CMK (cell line): ENCODE measurements around the gene P2RY13.

Experiments used
- DNase-seq: peaks from one replicate; pipeline ENCODE4 v3.0.0-alpha.2; 2010; ENCODE audit warnings: low read depth

Gene P2RY13

DNA sequence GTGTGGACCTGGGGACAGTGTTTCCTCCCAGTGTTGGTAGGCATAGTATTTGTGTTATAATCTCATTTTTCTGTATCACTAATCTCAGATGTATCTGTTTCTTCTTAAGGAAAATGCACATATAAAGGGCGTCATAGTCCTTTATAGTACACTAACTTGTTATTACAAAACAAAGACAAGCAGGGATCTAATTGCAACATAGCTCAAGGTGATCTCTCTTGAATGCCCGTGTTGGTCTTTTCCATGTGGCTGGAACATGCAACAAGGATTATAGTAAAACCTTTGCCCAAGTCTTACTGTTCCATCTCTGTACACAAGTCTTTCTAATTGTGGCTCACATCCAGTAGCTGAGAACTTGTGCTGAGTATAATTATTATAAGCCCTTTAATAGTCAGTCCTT lies 9.2 kb downstream of the P2RY13 start:
- DNase-seq: no peak

- DNase-seq: no peak
These were observed 9.7 kb downstream of the P2RY13 start for GRCh38 chr3:151319628-151320027.

DNA sequence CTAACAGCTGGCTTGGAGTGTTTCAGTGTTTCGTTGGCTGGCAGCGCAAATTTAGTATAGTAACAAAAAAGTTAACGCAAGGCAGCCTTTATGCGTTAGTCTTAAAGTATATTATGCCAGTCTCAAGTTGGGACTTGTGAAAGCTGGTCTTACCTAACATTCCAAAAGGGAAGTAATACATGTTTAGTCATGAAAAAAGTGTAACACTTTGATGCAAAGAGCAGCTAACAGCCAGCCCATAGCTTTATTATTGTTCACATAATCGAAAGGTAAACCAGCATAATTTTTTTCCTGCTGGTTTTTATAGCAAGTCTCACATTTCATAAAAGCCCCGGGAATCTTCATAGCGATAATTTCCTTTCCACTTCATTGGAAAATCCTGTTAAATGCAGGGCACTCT lies 10.4 kb downstream of the P2RY13 start:
- DNase-seq: no peak

DNA sequence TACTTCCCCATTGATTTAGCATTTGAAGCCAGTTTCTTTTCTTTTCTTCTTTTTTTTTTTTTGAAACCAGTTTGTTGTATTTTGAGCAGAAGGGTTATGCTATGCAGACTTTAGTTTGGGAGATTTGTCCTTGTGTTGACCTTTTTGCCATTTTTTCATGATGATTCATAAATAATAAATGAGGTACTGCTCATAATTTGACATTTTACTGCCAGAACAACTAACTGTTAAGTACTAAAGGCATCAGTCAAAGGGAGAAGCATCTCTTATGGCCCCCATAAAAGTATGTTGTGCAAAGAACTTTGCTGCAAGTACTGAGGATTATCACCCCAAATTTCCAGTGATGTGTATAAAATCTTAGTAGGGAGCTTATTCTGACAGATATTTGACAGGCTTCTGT lies 11.0 kb downstream of the P2RY13 start:
- DNase-seq: no peak

GRCh38 chr3:151316267-151316991 lies 12.9 kb downstream of the P2RY13 start, which contains the start of gene GPR87:
Gene GPR87, minus strand, starts transcription at chr3:151316820. Its CDS starts 16,720 bp downstream, at chr3:151300100.
- DNase-seq: no peak

- no peak for DNase-seq
These were observed 13.5 kb downstream of the P2RY13 start for GRCh38 chr3:151315846-151316245.

- DNase-seq: no peak
These were observed 14.2 kb downstream of the P2RY13 start for GRCh38 chr3:151315136-151315535.

GRCh38 chr3:151314593-151314992 lies 14.8 kb downstream of the P2RY13 start:
- no peak for DNase-seq

DNA sequence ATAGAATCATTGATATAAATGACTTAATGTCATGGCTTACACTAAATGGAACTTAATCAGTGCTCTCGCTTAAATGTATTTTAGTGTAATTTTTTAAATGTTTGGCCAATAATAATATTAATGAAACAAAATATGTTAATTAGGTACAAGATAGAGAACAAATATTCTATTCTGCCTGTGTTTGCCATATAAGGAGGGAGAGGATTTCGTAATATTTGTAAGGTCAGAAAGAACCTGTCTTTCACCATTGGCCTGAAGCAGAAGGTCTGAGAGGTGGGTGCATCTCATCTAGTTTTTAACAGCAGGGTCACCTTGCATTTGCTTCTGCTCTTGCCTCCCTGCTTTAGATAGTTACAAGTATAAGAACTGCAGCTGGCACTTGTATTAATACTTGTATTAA lies 15.2 kb downstream of the P2RY13 start:
- DNase-seq: no peak

GRCh38 chr3:151312972-151313371 lies 16.4 kb downstream of the P2RY13 start:
- DNase-seq: no peak

GRCh38 chr3:151309566-151309965 lies 19.8 kb downstream of the P2RY13 start:
- DNase-seq: no peak

DNA sequence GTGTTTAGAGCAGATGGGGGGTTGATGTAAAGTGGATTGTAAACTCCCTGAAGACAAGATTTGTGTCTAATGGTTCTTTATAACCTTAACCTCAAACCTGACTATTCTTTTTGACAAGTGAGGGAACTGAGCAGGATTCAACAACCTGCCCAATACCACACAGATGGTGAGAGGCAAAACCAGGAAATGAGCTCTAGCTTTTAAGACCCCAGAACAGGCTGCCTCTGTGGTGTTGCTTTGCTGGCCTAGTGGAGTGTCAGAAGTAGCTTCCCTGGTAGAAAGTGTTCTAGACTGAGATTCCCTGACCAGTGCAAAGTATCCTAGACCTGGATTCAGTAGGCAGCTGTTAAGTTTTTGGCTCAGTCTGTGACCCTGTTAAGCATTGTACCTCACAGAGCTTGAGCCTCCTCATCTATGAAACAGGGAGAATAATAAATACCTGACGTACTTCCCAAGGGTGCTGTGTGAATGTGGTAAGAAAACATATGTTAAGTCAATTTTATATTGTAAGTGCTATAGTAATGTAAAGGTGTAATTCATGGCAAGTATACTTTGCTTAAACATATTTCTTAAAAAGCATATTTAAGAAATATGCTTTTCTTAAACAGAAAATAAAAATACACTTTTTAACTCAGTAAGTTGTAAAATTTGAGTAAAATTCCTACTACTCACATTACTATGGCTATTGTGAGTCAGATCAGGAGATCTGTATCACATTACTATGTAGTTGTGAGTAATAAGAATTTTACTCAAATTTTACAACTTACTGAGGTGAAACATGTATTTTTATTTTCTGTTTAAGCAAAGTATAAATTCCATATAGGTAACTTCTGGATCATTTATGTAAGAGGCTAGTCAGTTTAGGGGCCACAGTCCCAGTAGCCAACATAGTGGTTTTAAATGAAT lies 21.5 kb downstream of the P2RY13 start:
- no peak for DNase-seq

DNA sequence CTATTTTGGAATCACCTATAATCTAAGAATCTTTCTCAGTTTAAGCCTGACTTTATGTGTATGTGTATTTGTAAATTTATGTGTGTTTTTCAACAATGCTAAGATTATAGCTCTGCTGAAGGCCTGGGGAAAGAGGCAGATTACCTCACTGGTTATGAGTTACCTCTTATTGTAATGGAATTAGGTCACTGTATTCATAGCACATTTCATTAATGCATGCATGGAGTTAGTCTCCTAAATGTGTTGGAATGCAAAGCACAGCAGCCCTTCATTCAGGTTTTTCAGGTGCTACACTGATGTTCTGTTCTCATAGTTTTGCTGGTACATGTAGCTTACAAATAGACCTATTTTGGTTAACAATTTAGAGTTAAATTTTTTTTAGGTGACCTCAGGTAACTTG lies 22.2 kb downstream of the P2RY13 start:
- no peak for DNase-seq

DNA sequence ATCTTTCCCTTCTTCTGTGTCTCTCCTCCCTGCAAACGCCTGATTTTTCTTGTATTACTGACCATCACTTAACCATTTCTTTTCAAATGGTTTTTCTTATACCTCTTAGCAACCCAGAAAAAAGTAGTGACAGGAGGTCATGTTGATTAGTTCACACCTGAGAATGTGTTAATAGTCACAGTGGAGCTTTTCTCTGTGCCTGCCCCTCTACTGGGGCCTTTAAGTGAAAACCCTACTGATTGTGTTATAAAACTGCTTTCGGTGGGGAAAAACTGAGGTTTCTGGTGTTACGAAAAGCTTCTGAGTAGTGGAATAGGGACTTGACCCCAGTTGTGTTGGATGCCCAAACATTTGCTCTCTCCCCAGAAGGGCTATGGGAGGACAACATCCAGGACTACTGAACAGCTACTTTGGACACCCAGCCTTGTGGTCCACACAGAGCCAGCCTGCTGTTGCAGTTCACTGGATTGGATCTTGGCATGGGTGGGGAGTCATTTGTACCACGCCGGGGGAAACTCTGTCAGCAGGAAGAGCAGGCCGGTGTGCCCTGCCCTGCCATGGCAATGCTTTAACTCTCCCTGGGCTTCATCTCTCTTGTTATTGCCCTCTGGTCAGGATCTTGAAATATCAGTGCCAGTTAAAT lies 23.1 kb downstream of the P2RY13 start:
- no peak for DNase-seq

DNA sequence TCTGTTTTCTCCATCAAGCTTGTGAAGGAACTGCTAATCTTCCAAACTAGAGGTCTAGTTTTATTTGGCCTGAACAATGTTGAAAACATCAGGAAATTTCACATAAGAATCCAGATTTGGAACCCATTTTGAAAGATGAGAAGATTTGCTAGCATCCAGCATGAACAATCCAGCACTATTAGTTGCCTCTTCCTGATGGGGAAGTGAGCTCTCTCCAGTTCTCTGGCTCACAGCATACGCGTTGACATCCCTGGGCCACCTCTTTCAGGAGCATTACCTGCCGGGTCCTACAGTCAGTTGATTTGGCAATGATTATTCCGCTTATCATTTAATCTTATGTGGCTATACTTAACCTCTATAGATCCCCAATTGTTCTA lies 23.6 kb downstream of the P2RY13 start:
- no peak for DNase-seq

DNA sequence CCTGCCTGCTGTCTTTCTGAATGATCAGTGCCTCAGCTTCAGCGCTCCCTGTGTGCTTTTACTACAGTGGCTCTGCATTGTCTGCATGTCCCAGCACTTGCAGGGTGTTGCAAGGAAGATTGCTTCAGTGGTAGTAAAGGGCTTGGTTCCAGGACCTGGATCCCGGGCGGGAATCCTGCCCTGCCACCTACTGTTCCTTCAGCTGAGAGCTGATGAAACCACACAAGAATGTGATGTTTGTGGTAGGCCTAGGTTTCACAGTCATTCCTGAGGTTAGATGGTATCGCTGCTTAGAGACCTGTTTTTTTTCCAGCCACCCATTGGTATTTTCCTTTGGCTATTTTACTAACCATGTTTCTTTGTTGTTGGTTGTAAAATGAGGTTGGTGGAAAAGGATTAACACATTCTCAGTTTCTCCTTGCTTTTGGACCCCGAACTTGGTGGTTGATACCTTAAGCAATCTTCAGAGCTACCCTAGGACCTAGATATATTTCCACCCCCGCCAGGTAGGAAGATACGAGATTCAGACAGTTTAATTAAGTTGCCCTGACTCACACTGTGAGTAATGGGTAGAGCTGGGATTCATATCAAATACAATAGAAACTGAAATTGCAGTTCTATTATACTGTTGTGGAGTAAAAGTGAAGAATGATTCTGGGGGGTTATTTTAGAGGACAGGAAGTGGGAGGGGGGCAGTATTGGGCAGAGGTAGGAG lies 24.1 kb downstream of the P2RY13 start:
- no peak for DNase-seq

GRCh38 chr3:151303751-151304150 lies 25.6 kb downstream of the P2RY13 start:
- DNase-seq: no peak

DNA sequence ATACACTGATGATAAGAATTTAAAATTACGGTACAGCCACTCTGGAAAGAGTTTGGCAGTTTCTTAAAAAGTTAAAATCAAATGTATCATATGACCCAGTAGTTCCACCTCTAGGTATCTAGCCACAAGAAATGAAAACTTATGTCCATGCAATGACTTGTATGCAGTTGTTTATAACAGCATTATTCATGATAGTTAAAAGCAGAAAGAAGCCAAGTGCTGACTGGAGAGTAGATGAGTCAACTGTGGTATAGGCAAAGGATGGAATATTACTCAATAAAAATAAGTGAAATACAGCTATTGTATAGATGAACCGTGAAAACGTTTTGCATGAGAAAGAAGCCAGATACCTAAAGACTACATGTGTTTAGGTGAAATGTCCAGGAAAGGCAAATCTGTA lies 27.6 kb downstream of the P2RY13 start:
- no peak for DNase-seq

DNA sequence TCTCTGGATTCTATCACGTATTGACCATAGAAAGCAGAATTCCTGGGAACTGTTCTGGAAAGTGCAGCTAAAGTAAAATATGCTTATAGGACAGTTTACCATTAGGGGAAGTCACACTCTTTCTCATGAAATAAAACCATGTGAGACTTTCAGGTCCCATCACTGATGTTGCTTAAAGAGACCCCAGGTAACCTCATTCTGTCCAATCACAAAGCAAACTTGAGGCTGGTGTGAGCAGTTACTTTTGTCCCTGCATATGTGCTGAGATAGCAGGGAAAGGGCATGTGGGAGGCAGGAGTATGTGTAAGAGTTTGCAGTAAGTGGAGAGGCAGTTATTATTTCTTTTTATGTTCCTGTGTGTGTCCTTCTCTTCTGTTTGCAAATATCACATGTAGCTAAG lies 28.8 kb downstream of the P2RY13 start:
- DNase-seq: no peak

DNA sequence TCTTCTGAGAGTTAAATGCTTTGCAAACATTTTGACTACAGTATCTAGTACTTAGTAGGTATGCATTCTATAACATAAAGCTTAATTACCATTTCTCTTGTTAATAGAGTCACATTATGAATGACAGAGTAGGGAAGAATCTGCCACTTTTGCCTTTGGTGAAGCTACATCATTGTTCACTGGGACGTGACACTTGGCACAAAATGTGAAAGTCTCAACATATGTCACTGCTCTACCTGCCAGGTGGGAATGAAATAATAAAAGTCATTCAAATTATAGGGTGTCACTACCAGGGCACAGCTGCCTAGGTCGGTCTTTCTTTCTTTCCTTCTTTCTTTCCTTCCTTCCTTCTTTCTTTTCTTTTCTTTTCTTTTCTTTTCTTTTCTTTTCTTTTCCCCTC lies 30.3 kb downstream of the P2RY13 start:
- DNase-seq: no peak

DNA sequence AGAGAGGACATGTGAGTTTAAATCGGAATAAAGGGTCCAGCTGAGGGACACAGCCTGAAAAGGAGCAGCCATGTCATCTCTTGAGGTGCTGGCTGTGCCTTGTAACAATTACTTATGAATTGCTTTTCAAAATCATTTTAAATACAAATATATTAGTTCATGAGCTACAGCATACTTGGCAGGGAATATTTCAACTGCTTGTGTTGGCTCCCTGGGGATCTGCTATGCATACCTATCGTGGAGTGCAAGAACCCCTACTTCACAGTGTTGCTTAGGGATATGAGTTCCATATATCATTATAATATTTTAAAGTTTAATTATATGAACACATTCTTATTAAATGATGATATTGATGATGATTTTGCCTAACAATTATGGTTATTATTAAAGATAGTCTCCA lies 31.9 kb downstream of the P2RY13 start:
- DNase-seq: no peak

DNA sequence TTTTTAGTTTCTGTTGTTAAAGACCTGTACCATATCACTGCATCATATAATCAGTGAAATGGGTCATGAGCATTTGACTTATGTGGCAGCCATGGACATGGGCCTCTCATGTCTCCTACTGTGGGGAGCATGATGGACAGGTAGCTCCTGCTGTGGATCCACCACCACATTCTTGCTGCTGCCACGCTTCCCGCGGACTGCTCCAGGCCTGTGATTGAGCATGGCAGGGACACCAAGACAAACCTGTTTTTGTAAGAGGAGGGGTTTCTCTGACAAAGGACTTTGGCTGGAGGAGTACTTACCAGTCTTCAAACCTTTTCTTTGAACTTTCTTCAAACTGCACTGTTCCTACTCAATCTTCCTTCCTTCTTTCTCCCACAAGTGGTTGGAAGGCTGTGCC lies 33.1 kb downstream of the P2RY13 start:
- DNase-seq: no peak
